H1 (cell line): ENCODE data around the gene MIDN. TPM values are rescaled to one million over a fixed set of nuclear protein-coding genes. Genes with fewer than 3 reads are reported as not detected.

ENCODE experiments used
- POLR2AphosphoS5 ChIP-seq: IDR thresholded peaks from 2 replicates; pipeline ENCODE4 v1.6.1; 2011; ENCODE audit warnings: low read depth, low read length
- POU5F1 ChIP-seq: IDR thresholded peaks from 2 replicates; pipeline ENCODE4 v1.6.1; 2011; ENCODE audit warnings: low read depth, mild to moderate bottlenecking, low read length, moderate library complexity
- RNF2 ChIP-seq: fragments of 200-900, 300-1000 bp; sonication (generic); IDR thresholded peaks from 2 replicates; pipeline ENCODE4 v1.7.1; 2016; ENCODE audit warnings: borderline replicate concordance, low read depth, mild to moderate bottlenecking, antibody characterized with exemption, low read length; ENCODE audit not compliant: poor library complexity, severe bottlenecking; ENCODE audit errors: missing control alignments
- SUZ12 ChIP-seq: fragments of 200-600 bp; sonication (generic); IDR thresholded peaks from 2 replicates; pipeline ENCODE4 v1.6.1; 2012; ENCODE audit warnings: mild to moderate bottlenecking, inconsistent platforms, low read length, moderate library complexity, mixed read lengths
- TAF7 ChIP-seq: optimal IDR thresholded peaks from 2 replicates; pipeline ENCODE3; 2011; ENCODE audit warnings: low read depth, mild to moderate bottlenecking, inconsistent platforms, low read length, moderate library complexity, borderline replicate concordance
- TCF12 ChIP-seq: IDR thresholded peaks from 2 replicates; pipeline ENCODE4 v1.6.1; 2011; ENCODE audit warnings: low read depth, mild to moderate bottlenecking, low read length
- polyA plus RNA-seq, 7 experiments: library from polyadenylated mRNA; depleted of rRNA in 3 of 7; stranded (reverse) in 5 of 7; unstranded in 2 of 7; fragments of >200 nt in 5 of 7; fragments of 200-250 nt in 2 of 7; gene quantifications; 1 replicate in 5 of 7; 2 replicates in 1 of 7; 4 replicates in 1 of 7; pipeline versions ENCODE4 v1.2.1 to v1.2.3, GENCODE V29; 2011 to 2013; ENCODE audit warnings: missing spikeins in 2 of 7, mixed read lengths in 2 of 7
- total RNA-seq: library from RNA; stranded (reverse); fragmentation: NEBNext Ultra II Directional; extraction: Animal tissue kit (Norgen Biotek cat#: 25700); gene quantifications from 2 replicates; pipeline ENCODE4 v1.2.1, GENCODE V29; 2021

The MIDN gene
- total and polyA plus RNA-seq, 2 of the 8 experiments (the other 6 are each of a cell fraction or from before 2014, with no cell fraction given) = 39.8 to 159 TPM

DNA sequence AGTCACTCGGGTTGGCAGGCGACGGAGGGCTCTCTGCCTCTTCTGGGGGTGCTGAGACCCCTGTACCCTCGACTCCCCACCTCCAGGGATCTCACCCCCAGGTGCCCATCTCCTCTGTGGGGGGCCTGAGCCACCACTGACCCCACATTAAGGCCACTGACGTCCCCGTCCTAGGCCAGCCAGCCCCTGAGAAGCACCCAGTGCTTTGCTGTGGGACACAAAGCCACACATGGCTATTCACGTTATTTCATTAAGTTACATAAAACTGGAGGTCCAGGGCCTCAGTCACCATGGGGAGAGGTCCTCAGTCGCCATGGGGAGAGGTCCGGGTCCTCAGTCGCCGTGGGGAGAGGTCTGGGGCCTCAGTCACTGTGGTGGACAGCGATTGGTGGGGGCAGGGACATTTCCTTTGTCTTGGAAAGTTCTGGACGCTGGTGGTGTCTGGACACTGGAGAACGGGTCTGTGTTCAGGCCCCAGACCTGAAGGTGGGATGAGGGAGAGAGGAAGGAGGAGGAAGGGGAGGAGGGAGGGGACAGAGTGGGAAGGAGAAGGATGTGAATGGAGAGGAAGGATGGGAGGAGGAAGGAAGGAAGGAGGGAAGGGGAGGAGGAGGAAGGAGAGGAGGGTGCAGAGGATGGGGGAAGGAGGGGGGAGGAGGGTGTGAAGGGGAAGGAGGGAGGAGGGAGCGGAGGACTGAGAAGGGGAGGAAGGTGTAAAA lies 33.3 kb downstream of the MIDN start (continued):
- TF ChIP-seq RNF2 = no peak
- no peak for TF ChIP-seq SUZ12
- no peak for TF ChIP-seq TCF12
- TF ChIP-seq TAF7 = no peak
- no peak for TF ChIP-seq POLR2AphosphoS5
- no peak for TF ChIP-seq POU5F1
